Epidermal melanocyte (primary cell): ENCODE results near the gene INSC.
A peak's percentile ranks its signal among the peaks of the same experiment; 100 is the strongest.

Source experiments
- DNase-seq: peaks from one replicate; pipeline ENCODE4 v3.0.0; 2011; ENCODE audit warnings: low spot score; ENCODE audit not compliant: insufficient read length

The INSC gene

GRCh38 chr11:15108592-15109130 is 6.1 kb upstream of the INSC start:
- no peak for DNase-seq

GRCh38 chr11:15109602-15110001 is 5.1 kb upstream of the INSC start:
- DNase-seq, result no peak

GRCh38 chr11:15111215-15111614 is 3.5 kb upstream of the INSC start:
- DNase-seq, result no peak

GRCh38 chr11:15112131-15112541 is 2.6 kb upstream of the INSC start:
- no peak for DNase-seq

GRCh38 chr11:15113381-15113780 is 1.3 kb upstream of the INSC start:
- DNase-seq, result no peak

GRCh38 chr11:15115686-15116085 is 963 bp downstream of the INSC start:
- no peak for DNase-seq

- peak; percentile 79 for DNase-seq
Measured at GRCh38 chr11:15117751-15118150, 3.0 kb downstream of the INSC start.

- no peak for DNase-seq
Measured at GRCh38 chr11:15118431-15118830, 3.7 kb downstream of the INSC start.

GRCh38 chr11:15119352-15119751 is 4.6 kb downstream of the INSC start:
- no peak for DNase-seq

- DNase-seq, result no peak
Measured at GRCh38 chr11:15119826-15120225, 5.1 kb downstream of the INSC start.

- DNase-seq, result peak; percentile 44
Measured at GRCh38 chr11:15123849-15124248, 9.1 kb downstream of the INSC start.

- DNase-seq, result no peak
Measured at GRCh38 chr11:15124528-15124927, 9.8 kb downstream of the INSC start.

- no peak for DNase-seq
Measured at GRCh38 chr11:15127341-15127740, 12.6 kb downstream of the INSC start.

- DNase-seq, result no peak
Measured at GRCh38 chr11:15128621-15129020, 13.9 kb downstream of the INSC start.

- no peak for DNase-seq
Measured at GRCh38 chr11:15136166-15136565, 21.4 kb downstream of the INSC start.

GRCh38 chr11:15139096-15139770 is 24.5 kb downstream of the INSC start:
- DNase-seq, result no peak

GRCh38 chr11:15139958-15140659 is 25.4 kb downstream of the INSC start:
- DNase-seq, result no peak

- DNase-seq, result no peak
Measured at GRCh38 chr11:15141381-15141780, 26.7 kb downstream of the INSC start.

GRCh38 chr11:15142838-15143237 is 28.1 kb downstream of the INSC start:
- DNase-seq, result no peak

GRCh38 chr11:15143855-15144254 is 29.1 kb downstream of the INSC start:
- no peak for DNase-seq

GRCh38 chr11:15144347-15144746 is 29.6 kb downstream of the INSC start:
- DNase-seq, result no peak

- DNase-seq, result no peak
Measured at GRCh38 chr11:15145151-15145550, 30.4 kb downstream of the INSC start.

- DNase-seq, result no peak
Measured at GRCh38 chr11:15145615-15146014, 30.9 kb downstream of the INSC start.
